NCI-H1417 treated with DMSO at 0.1 percent for 48 hours (cell line): Measurements from ENCODE around the gene TRIP4.
"Not testable (repeated sequence)": the region's sequence is repeated elsewhere in the genome, so short reads cannot be mapped to it uniquely, and the experiment has no call there.

Experiments used
- DNase-seq: peaks from one replicate; lab custom pipeline; 2025; lab: John Stamatoyannopoulos, UW

TRIP4 gene

GRCh38 chr15:64387562-64388168 is at the start of gene TRIP4:
Gene TRIP4, plus strand, starts transcription at chr15:64387836. Its CDS starts 28 bp downstream, at chr15:64387864.
- peak; percentile 92 for DNase-seq

- DNase-seq = no peak
Observed at GRCh38 chr15:64340355-64340754, 47.3 kb upstream of the TRIP4 start.

- DNase-seq = no peak
Observed at GRCh38 chr15:64341961-64342360, 45.7 kb upstream of the TRIP4 start.

GRCh38 chr15:64343222-64343621 is 44.4 kb upstream of the TRIP4 start:
- no peak for DNase-seq

GRCh38 chr15:64343841-64344240 is 43.8 kb upstream of the TRIP4 start:
- DNase-seq = no peak

- DNase-seq = no peak
Observed at GRCh38 chr15:64344651-64345294, 42.9 kb upstream of the TRIP4 start.

GRCh38 chr15:64346242-64346641 is 41.4 kb upstream of the TRIP4 start:
- not testable (repeated sequence) for DNase-seq

- no peak for DNase-seq
Observed at GRCh38 chr15:64348455-64348854, 39.2 kb upstream of the TRIP4 start.

GRCh38 chr15:64349375-64349774 is 38.3 kb upstream of the TRIP4 start:
- no peak for DNase-seq

GRCh38 chr15:64351265-64351664 is 36.4 kb upstream of the TRIP4 start:
- no peak for DNase-seq

GRCh38 chr15:64354688-64355344 is 32.8 kb upstream of the TRIP4 start:
- no peak for DNase-seq

- no peak for DNase-seq
Observed at GRCh38 chr15:64355348-64355943, 32.2 kb upstream of the TRIP4 start.

- peak; percentile 93 for DNase-seq
Observed at GRCh38 chr15:64355944-64356709, 31.5 kb upstream of the TRIP4 start, which contains the start of gene CSNK1G1. Gene CSNK1G1, minus strand, starts transcription at chr15:64356173. Its CDS starts 55,674 bp downstream, at chr15:64300499.

GRCh38 chr15:64356710-64357040 is 31.0 kb upstream of the TRIP4 start:
- no peak for DNase-seq

- DNase-seq = no peak
Observed at GRCh38 chr15:64361259-64361658, 26.4 kb upstream of the TRIP4 start.

GRCh38 chr15:64369078-64369607 is 18.5 kb upstream of the TRIP4 start:
- no peak for DNase-seq

- DNase-seq = not testable (repeated sequence)
Observed at GRCh38 chr15:64371383-64371782, 16.3 kb upstream of the TRIP4 start.

- no peak for DNase-seq
Observed at GRCh38 chr15:64373360-64373759, 14.3 kb upstream of the TRIP4 start.

GRCh38 chr15:64379216-64379960 is 8.2 kb upstream of the TRIP4 start:
- DNase-seq = no peak

GRCh38 chr15:64380130-64380870 is 7.3 kb upstream of the TRIP4 start:
- DNase-seq = not testable (repeated sequence)
